Cardiac fibroblast (primary cell): ENCODE data around the gene GLUD1.
A peak's percentile ranks its signal among the peaks of the same experiment; 100 is the strongest.
"Not testable (repeated sequence)": the region's sequence is repeated elsewhere in the genome, so short reads cannot be mapped to it uniquely, and the experiment has no call there.

Source experiments
- DNase-seq, 2 donors: peaks; one replicate each; pipeline versions ENCODE4 v3.0.0 to v3.0.0-alpha.2; 2010; ENCODE audit warnings: low read depth in 2 of 2
- H3K4me3 ChIP-seq, 2 donors: replicated peaks in 1 of 2; 1 replicate in 1 of 2; 2 replicates in 1 of 2; pipeline ENCODE4 v1.5.1; 2011; ENCODE audit warnings: low read depth in 2 of 2, low read length in 2 of 2, mild to moderate bottlenecking in 2 of 2, moderate library complexity in 1 of 2
- TF ChIP-seq, protein P1 (sequence below): IDR thresholded peaks from one replicate; pipeline ENCODE4 v1.5.1; 2011; ENCODE audit warnings: low read depth, mild to moderate bottlenecking, low read length, inconsistent platforms

Gene GLUD1

DNA sequence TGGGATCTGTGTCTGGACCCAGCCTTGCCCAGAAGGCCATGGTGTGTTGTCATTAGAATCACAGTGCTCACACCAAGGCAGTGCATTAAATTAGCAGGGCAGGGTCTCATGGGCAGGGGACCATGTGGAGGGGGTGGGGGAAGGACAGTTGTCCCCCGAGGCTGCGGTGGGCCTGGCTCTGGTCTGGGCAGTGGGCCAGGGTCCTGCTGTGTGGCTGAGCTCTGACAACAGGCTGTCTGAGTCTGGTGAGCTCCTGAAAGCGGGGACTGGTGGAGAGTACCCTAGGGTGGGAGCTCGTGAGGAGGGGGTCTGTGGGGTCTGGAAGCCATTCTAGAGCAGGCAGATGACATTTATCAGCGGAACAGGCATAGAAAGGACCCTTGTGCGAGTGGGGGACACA is 76.5 kb downstream of the GLUD1 start:
- DNase-seq, H3K4me3 ChIP-seq: not testable (repeated sequence)

- H3K4me3 ChIP-seq, DNase-seq: not testable (repeated sequence)
Measured at GRCh38 chr10:87014986-87015716, 79.5 kb downstream of the GLUD1 start.

DNA sequence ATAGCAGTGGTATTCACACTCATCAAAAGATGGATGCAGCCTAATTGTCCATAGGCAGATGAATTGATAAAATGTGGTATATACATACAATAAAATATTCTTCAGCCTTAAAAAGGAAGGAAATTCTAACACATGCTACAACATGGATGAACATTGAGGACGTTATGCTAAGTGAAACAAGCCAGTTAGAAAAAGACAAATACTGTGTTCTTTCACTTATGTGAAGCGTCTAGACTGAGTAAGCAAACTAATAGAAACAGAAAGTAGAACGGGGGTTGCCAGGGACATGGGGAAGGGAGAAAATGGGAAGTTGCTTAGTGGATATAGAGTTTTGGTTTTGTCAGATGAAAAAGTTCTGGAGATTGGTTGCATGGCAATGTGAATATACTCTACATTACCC is 81.1 kb downstream of the GLUD1 start:
- DNase-seq, H3K4me3 ChIP-seq: not testable (repeated sequence)

DNA sequence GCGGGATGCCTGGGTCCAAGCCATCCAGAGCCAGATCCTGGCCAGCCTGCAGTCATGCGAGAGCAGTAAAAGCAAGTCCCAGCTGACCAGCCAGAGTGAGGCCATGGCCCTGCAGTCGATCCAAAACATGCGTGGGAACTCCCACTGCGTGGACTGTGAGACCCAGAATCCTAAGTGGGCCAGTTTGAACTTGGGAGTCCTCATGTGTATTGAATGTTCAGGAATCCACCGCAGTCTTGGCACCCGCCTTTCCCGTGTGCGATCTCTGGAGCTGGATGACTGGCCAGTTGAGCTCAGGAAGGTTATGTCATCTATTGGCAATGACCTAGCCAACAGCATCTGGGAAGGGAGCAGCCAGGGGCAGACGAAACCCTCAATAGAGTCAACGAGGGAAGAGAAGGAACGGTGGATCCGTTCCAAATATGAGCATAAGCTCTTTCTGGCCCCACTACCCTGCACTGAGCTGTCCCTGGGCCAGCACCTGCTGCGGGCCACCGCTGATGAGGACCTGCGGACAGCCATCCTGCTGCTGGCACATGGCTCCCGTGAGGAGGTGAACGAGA is 85.4 kb downstream of the GLUD1 start:
- not testable (repeated sequence) for H3K4me3 ChIP-seq, DNase-seq

DNA sequence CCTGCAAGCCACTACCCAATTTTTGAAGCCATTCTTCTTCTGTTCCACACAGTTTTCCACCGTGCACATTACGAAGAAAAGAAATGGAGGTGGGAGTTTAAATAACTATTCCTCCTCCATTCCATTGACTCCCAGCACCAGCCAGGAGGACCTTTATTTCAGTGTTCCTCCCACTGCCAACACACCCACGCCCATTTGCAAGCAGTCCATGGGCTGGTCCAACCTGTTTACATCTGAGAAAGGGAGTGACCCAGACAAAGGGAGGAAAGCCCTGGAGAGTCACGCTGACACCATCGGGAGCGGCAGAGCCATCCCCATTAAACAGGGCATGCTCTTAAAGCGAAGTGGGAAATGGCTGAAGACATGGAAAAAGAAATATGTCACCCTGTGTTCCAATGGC is 86.3 kb downstream of the GLUD1 start:
- DNase-seq, H3K4me3 ChIP-seq: not testable (repeated sequence)

GRCh38 chr10:87007674-87008073 is 87.0 kb downstream of the GLUD1 start:
- DNase-seq, result peak in 1 of 2 donors; percentile 22
- H3K4me3 ChIP-seq, result not testable (repeated sequence)

GRCh38 chr10:87007124-87007523 is 87.5 kb downstream of the GLUD1 start:
- DNase-seq, result peak; percentile 45 to 60
- H3K4me3 ChIP-seq, result not testable (repeated sequence)

- no peak overlapping the region for H3K4me3 ChIP-seq
- peak; percentile 22 to 69 for DNase-seq
- TF ChIP-seq, protein P1, sequence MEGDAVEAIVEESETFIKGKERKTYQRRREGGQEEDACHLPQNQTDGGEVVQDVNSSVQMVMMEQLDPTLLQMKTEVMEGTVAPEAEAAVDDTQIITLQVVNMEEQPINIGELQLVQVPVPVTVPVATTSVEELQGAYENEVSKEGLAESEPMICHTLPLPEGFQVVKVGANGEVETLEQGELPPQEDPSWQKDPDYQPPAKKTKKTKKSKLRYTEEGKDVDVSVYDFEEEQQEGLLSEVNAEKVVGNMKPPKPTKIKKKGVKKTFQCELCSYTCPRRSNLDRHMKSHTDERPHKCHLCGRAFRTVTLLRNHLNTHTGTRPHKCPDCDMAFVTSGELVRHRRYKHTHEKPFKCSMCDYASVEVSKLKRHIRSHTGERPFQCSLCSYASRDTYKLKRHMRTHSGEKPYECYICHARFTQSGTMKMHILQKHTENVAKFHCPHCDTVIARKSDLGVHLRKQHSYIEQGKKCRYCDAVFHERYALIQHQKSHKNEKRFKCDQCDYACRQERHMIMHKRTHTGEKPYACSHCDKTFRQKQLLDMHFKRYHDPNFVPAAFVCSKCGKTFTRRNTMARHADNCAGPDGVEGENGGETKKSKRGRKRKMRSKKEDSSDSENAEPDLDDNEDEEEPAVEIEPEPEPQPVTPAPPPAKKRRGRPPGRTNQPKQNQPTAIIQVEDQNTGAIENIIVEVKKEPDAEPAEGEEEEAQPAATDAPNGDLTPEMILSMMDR, result no peak
Measured at GRCh38 chr10:87000491-87000890, 94.2 kb downstream of the GLUD1 start.
